ENCODE measurements around the gene CES2. TPM values are rescaled to one million over a fixed set of nuclear protein-coding genes. Genes with fewer than 3 reads are reported as not detected.

CES2 gene
- total RNA-seq, 1 donor from 2014 or later, result 35.1 TPM

DNA sequence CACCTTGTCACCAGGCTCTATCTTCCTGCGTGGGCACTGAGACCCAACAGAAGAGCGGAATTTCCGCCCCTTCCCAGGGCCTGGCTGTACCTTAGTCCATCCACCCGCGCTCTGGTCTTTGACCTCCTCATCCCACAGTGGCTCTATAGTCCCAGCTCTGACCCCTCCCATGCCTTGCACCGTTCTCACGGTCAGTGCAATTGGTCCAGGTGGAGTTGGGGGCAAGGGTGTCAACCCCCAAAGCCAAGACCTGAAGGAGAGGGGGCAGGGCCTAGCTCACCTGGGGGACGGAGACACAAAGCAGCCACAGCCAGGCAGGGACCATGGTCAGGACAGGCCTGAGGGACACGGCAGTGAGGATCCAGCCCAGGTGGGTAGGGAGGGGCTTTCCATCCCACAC lies 17.6 kb upstream of the CES2 start:
- Histone ChIP-seq H3K36me3 (peaks cover 6% of the 10 kb centered on the region), H3K4me3 (no peak overlapping the region), H3K27ac (no peak overlapping the region), H3K4me1 (no peaks in the 10 kb centered on the region), H3K27me3 (ENCODE audit: low read depth) (no peaks in the 10 kb centered on the region), H3K9me3 (no peaks in the 10 kb centered on the region)
- intact Hi-C loops (cut with DNase I), result no loop called here
- ATAC-seq, result no peak
- no peak for DNase-seq
- TF ChIP-seq, protein P1, sequence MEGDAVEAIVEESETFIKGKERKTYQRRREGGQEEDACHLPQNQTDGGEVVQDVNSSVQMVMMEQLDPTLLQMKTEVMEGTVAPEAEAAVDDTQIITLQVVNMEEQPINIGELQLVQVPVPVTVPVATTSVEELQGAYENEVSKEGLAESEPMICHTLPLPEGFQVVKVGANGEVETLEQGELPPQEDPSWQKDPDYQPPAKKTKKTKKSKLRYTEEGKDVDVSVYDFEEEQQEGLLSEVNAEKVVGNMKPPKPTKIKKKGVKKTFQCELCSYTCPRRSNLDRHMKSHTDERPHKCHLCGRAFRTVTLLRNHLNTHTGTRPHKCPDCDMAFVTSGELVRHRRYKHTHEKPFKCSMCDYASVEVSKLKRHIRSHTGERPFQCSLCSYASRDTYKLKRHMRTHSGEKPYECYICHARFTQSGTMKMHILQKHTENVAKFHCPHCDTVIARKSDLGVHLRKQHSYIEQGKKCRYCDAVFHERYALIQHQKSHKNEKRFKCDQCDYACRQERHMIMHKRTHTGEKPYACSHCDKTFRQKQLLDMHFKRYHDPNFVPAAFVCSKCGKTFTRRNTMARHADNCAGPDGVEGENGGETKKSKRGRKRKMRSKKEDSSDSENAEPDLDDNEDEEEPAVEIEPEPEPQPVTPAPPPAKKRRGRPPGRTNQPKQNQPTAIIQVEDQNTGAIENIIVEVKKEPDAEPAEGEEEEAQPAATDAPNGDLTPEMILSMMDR (IDR thresholded peaks at IDR 0.05), result no peak

GRCh38 chr16:66918355-66918754 lies 17.0 kb upstream of the CES2 start:
- no peak for ATAC-seq
- H3K27me3 ChIP-seq (ENCODE audit: low read depth), result peaks cover 2% of the 10 kb centered on the region
- H3K4me3 ChIP-seq, result no peak overlapping the region
- no peaks in the 10 kb centered on the region for H3K9me3 ChIP-seq
- H3K4me1 ChIP-seq, result peaks cover 5% of the 10 kb centered on the region
- H3K27ac ChIP-seq, result no peak overlapping the region
- peaks cover 6% of the 10 kb centered on the region for H3K36me3 ChIP-seq
- DNase-seq, result no peak
- intact Hi-C loops (cut with DNase I), result no loop called here
- TF ChIP-seq, protein P1 (IDR thresholded peaks at IDR 0.05), result no peak

DNA sequence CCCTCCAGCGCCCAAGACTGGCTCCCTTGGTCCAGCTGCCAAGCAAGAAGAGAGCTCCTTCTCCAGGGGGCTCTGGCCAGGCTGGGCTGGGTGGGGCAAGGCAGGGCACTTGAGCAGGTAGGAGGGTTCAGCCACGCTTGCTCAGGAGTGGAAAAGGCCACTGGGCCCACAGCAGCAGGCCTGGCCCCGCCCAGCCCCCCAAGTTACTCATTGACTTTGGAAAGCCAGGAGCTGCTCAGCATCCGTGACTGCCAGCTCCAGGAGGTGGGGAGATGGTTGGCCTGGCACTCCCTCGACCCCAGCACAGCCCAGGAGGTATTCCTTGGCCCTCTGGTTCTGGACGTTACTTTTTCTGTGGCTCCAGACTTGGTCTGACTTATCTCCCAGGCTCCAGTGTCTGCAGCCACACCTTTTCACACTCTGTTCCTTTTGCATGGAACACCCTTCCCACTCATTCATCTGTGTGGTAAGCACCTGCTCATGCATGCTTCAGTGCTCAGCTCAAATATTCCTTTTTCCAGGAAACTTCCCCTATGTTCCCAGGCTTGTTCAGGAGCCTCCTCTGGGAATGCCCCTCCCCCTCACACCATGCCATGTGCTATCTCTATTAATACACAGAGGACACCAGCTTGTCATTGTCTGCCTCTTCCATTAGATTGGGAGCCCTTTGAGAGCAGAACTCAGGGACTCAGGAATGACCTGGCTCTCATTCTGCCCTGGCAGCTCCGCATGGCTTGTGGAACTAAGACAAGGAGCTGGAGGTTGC lies 16.3 kb upstream of the CES2 start, which contains the start of gene CDH16:
Gene CDH16, minus strand, starts transcription at position 83 of the 766 bp plus-strand sequence. CDS start 820 bp downstream, outside the sequence.
- Histone ChIP-seq H3K27ac (no peak within 1 kb of the TSS), H3K9me3 (no peaks in the 10 kb centered on the region), H3K36me3 (peaks cover 6% of the 10 kb centered on the region), H3K27me3 (ENCODE audit: low read depth) (peaks cover 5% of the 10 kb centered on the region), H3K4me3 (no peak within 1 kb of the TSS), H3K4me1 (peaks cover 11% of the 10 kb centered on the region)
- ATAC-seq, result no peak
- no peak for DNase-seq
- intact Hi-C loops (cut with DNase I), result no loop called here
- TF ChIP-seq, protein P1 (IDR thresholded peaks at IDR 0.05), result no peak

DNA sequence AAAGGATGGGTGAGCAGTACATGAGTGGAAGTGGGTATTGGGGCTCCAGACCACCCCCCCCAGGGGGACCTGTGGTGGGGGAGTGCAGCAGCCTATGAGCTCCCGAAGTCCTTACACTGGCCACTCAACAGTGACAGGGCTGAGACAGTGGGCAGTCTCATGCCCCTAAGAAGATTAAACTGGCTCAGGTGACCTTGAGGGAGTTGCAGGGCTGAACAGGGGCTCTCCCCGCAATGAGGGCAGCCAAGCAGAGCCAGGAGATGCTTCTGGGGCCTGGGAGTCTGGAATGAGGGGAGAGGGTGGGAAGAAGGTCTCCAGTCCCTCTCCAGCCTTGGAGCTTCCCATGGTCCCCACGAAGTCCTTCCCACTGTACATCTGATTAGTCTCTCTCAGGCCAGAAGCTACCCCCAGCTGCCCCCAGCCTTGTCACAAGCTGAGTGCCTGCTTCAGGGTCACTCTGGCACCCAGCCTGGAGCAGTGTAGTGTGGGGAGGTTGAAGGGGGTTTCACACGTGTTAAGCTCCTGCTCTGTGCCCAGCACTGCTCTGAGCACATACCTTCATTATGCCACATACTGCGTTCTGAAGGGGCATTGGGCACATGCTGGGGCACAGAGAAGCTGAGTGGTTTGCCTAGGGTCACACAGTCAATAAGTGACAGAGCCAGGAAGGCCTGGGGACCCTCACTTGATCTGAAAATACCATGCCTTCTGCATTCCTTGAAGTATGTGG lies 15.6 kb upstream of the CES2 start:
- no peak for ATAC-seq
- DNase-seq, result no peak
- peaks cover 12% of the 10 kb centered on the region for H3K27me3 ChIP-seq (ENCODE audit: low read depth)
- H3K4me1 ChIP-seq, result peaks cover 19% of the 10 kb centered on the region
- TF ChIP-seq, protein P1 (IDR thresholded peaks at IDR 0.05), result no peak
- H3K27ac ChIP-seq, result no peak overlapping the region
- H3K36me3 ChIP-seq, result peaks cover 6% of the 10 kb centered on the region
- intact Hi-C loops (cut with DNase I), result no loop called here
- H3K9me3 ChIP-seq, result no peaks in the 10 kb centered on the region
- H3K4me3 ChIP-seq, result no peak overlapping the region

DNA sequence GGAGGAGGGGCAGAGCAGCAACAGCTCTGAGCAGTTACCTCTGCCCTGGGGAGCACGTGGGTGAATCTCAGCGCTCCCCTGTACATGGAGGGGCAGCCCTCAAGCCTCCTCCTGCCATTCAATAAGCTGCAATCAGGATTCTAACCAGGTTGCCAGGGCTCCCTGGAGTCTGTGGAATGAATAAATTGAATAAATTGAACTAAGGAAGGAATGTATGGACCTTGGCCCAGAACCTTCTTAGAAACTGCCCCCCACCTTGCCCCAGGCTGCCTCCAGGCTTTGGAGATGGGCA lies 15.1 kb upstream of the CES2 start:
- intact Hi-C loops (cut with DNase I), result no loop called here
- Histone ChIP-seq H3K36me3 (peaks cover 6% of the 10 kb centered on the region), H3K27me3 (ENCODE audit: low read depth) (peaks cover 13% of the 10 kb centered on the region), H3K4me3 (no peak overlapping the region), H3K4me1 (peaks cover 22% of the 10 kb centered on the region), H3K9me3 (no peaks in the 10 kb centered on the region), H3K27ac (no peak overlapping the region)
- ATAC-seq (no peak), DNase-seq (no peak)
- TF ChIP-seq, protein P1 (IDR thresholded peaks at IDR 0.05), result no peak
